ENCODE results near the gene TBL1XR1.
A peak's percentile ranks its signal among the peaks of the same experiment; 100 is the strongest.

The TBL1XR1 gene

DNA sequence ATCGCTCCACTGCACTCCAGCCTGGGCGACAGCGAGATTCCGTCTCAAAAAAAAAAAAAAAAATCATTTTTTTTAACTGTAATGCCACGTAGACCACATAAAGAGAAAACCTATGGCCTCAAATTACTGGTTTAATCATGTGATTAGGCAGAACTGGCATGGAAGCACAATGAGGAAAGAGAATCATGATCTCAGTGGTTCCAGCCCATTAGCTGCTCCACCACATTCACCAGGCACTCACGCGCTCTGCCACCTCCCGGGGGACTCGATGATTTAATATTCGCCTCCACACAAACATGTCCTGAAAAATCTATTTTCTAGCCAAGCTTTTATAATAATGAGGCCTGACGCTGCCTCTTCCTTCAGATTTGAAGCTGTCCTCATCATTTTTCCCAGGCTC, 204.7 kb downstream of the TBL1XR1 start:
- H3K4me3 ChIP-seq (replicated peaks; ENCODE audit: low read depth, low read length): no peak overlapping the region
- no peak for DNase-seq (ENCODE audit: extremely low read depth, low read depth)
- TF ChIP-seq, protein P1, sequence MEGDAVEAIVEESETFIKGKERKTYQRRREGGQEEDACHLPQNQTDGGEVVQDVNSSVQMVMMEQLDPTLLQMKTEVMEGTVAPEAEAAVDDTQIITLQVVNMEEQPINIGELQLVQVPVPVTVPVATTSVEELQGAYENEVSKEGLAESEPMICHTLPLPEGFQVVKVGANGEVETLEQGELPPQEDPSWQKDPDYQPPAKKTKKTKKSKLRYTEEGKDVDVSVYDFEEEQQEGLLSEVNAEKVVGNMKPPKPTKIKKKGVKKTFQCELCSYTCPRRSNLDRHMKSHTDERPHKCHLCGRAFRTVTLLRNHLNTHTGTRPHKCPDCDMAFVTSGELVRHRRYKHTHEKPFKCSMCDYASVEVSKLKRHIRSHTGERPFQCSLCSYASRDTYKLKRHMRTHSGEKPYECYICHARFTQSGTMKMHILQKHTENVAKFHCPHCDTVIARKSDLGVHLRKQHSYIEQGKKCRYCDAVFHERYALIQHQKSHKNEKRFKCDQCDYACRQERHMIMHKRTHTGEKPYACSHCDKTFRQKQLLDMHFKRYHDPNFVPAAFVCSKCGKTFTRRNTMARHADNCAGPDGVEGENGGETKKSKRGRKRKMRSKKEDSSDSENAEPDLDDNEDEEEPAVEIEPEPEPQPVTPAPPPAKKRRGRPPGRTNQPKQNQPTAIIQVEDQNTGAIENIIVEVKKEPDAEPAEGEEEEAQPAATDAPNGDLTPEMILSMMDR (IDR thresholded peaks at IDR 0.05; ENCODE audit: low read depth, low read length, missing control alignments): no peak

DNA sequence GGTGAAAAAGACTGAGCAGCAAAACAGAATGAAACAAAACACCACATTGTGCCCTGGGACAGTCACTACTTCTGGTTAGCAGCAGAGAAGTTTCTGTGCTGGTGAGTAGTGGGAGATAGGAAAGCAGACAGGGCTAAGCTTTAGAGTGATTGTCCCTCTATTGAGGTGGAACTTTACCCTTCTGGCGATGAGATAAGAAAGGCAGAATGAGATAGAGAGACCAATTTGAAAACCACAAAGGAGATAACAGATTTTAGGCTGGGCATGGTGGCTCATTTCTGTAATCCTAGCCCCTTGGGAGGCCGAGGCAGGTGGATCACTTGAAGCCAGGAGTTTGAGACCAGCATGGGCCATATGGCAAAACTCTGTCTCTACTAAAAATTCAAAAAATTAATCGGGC, 208.5 kb downstream of the TBL1XR1 start:
- no peak for DNase-seq (ENCODE audit: extremely low read depth, low read depth)
- TF ChIP-seq, protein P1 (IDR thresholded peaks at IDR 0.05; ENCODE audit: low read depth, low read length, missing control alignments): no peak
- H3K4me3 ChIP-seq (replicated peaks; ENCODE audit: low read depth, low read length): no peak overlapping the region

DNA sequence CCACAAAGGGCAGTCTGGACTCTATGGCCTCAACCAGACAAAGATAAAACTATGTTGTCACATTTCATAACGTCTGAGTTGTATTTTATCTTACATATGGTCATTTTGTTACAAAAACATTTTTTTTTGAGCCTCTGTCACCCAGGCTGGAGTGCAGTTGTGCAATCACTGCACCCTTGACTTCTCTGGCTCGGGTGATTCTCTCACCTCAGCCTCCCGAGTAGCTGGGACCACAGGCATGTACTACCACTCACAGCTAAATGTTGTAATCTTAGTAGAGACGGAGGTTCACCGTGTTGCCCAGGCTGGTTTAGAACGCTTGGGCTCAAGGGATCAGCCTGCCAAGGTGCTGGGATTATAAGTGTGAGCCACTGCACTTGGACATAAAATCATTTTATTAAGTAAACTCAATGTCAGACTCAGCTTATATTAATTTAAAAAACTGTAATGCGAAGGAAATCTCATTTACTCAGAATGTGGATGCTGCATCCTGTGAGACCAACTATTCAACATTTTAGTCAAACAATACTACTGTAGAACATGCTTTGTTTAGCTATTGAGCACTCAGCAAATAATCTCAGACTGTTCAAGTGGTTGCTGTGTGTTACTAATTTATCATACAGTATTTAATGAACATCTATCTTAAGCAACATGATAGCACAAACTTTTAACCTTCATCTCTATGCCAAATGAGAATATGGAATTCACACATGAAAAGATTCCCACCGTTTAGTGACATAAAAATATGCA, 209.2 kb downstream of the TBL1XR1 start:
- no peak for DNase-seq (ENCODE audit: extremely low read depth, low read depth)
- TF ChIP-seq, protein P1 (IDR thresholded peaks at IDR 0.05; ENCODE audit: low read depth, low read length, missing control alignments): no peak

DNA sequence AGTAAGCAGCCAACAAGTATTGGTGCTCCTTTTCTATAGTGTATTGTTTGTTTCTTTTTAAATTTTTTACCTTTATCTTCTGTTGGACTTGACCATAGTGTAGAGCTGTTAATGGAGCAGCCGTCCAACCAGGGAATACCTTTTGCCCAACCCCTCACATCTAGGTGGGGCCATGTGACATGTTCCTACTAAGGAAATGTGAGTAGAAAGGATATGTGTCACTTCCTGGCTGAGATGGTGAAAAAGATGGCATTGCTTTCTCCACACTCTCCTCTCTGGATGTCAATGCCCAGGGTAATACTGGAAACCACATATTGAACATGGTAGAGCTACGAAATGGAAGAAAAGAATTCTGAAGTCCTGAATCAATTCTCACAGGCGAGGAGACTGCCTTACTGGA, 218.8 kb downstream of the TBL1XR1 start:
- TF ChIP-seq, protein P1 (IDR thresholded peaks at IDR 0.05; ENCODE audit: low read depth, low read length, missing control alignments): no peak
- peak; percentile 24 for DNase-seq (ENCODE audit: extremely low read depth, low read depth)
- H3K4me3 ChIP-seq (replicated peaks; ENCODE audit: low read depth, low read length): no peak overlapping the region

More for the DNA sequence above, 209.2 kb downstream of the TBL1XR1 start:
- no peak overlapping the region for H3K4me3 ChIP-seq (replicated peaks; ENCODE audit: low read depth, low read length)

DNA sequence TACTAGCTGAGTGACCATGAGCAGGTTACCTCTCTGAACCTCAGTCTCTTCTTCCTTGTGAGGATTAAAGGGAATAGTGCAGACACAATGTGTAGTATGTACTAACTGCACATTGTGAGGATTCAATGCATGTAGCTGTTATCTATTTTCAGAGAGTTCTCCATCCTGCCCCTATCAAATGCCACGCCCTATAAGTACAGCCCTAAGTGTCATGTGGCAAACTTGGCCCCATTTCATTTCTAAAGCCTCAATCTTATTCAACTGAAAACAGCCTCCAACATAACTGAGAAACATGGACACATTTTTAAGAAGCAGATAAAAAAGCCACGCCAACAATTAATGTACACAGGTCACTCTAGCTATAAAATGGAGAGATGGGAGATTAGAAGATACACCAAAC, 220.0 kb downstream of the TBL1XR1 start:
- DNase-seq (ENCODE audit: extremely low read depth, low read depth): no peak
- no peak overlapping the region for H3K4me3 ChIP-seq (replicated peaks; ENCODE audit: low read depth, low read length)
- TF ChIP-seq, protein P1 (IDR thresholded peaks at IDR 0.05; ENCODE audit: low read depth, low read length, missing control alignments): no peak

GRCh38 chr3:176976586-176976985, 220.7 kb downstream of the TBL1XR1 start:
- no peak for DNase-seq (ENCODE audit: extremely low read depth, low read depth)
- TF ChIP-seq, protein P1 (IDR thresholded peaks at IDR 0.05; ENCODE audit: low read depth, low read length, missing control alignments): no peak
- no peak overlapping the region for H3K4me3 ChIP-seq (replicated peaks; ENCODE audit: low read depth, low read length)

- TF ChIP-seq, protein P1 (IDR thresholded peaks at IDR 0.05; ENCODE audit: low read depth, low read length, missing control alignments): no peak
- no peak overlapping the region for H3K4me3 ChIP-seq (replicated peaks; ENCODE audit: low read depth, low read length)
- no peak for DNase-seq (ENCODE audit: extremely low read depth, low read depth)
Measured at GRCh38 chr3:176974279-176974678, 223.0 kb downstream of the TBL1XR1 start.
